GM12873 (cell line): ENCODE measurements around the gene CGNL1.

Source experiments
- CTCF ChIP-seq: IDR thresholded peaks from 2 replicates; pipeline ENCODE4 v1.5.1; 2012; ENCODE audit warnings: low read depth, mild to moderate bottlenecking, moderate library complexity, low read length, control low read depth; ENCODE audit not compliant: insufficient read depth; ENCODE audit errors: missing control alignments

Gene CGNL1

GRCh38 chr15:57532731-57533447, 156.6 kb downstream of the CGNL1 start:
- no peak for TF ChIP-seq CTCF

GRCh38 chr15:57533448-57533799, 157.1 kb downstream of the CGNL1 start:
- no peak for TF ChIP-seq CTCF

GRCh38 chr15:57534281-57534680, 158.0 kb downstream of the CGNL1 start:
- TF ChIP-seq CTCF: no peak

- TF ChIP-seq CTCF: no peak
Measured at GRCh38 chr15:57537072-57537471, 160.8 kb downstream of the CGNL1 start.

- no peak for TF ChIP-seq CTCF
Measured at GRCh38 chr15:57537488-57538264, 161.4 kb downstream of the CGNL1 start.

- no peak for TF ChIP-seq CTCF
Measured at GRCh38 chr15:57538265-57538529, 161.9 kb downstream of the CGNL1 start.

- no peak for TF ChIP-seq CTCF
Measured at GRCh38 chr15:57538821-57539220, 162.5 kb downstream of the CGNL1 start.
